AG09309 (cell line): ENCODE measurements around the gene KRTAP5-5.
"Not testable (repeated sequence)": the region's sequence is repeated elsewhere in the genome, so short reads cannot be mapped to it uniquely, and the experiment has no call there.

ENCODE experiments used
- DNase-seq: peaks from one replicate; pipeline ENCODE4 v3.0.0-alpha.2; 2010; ENCODE audit warnings: low read depth
- H3K4me3 ChIP-seq: 2 replicates; pipeline ENCODE4 v1.5.1; 2011; ENCODE audit warnings: mild to moderate bottlenecking, low read depth, low read length, moderate library complexity; ENCODE audit not compliant: control insufficient read depth
- CTCF ChIP-seq: IDR thresholded peaks from 2 replicates; pipeline ENCODE4 v1.5.1; 2011; ENCODE audit warnings: mild to moderate bottlenecking, low read depth, low read length, inconsistent platforms; ENCODE audit not compliant: insufficient read depth, control insufficient read depth; ENCODE audit errors: missing control alignments

The KRTAP5-5 gene

DNA sequence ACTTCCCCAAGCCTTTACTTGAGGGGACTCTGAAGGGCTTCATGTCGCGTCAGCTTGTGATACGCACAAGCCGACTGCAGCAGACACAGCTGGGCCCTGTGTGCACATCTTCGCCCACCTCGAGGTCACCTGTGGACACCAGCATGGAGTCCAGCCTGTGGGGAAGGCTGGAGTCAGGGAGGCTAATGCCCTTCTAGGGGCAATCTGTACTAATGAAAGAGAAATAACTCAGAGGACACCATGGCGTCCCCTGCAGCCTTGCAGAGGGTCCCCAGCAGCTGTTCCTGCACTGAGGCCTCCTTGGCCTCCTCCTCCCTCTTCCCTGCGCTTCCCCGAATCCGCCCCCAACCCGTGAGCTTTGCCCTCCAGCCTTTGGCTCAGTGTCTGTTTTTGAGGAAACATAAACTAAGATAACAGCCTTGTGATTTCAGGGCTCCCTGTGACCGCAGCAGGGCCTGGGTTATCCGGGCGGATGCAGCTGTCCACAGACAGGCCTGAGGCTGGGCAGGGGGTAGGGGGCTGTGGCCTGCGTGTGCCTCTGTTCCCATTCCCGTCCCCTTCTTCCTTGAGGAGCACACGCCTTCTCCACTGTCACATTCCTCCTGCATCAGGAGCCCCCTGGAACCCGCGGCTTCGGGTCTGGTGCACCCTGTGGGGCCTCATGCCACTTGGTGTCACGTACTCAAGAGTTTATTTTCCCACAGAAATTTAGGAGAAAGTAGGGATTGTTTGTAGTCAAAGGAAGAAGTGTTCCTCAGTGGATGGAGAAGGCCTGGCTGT lies 25.0 kb downstream of the KRTAP5-5 start:
- no peak for TF ChIP-seq CTCF
- H3K4me3 ChIP-seq, result no peak overlapping the region
- no peak for DNase-seq

DNA sequence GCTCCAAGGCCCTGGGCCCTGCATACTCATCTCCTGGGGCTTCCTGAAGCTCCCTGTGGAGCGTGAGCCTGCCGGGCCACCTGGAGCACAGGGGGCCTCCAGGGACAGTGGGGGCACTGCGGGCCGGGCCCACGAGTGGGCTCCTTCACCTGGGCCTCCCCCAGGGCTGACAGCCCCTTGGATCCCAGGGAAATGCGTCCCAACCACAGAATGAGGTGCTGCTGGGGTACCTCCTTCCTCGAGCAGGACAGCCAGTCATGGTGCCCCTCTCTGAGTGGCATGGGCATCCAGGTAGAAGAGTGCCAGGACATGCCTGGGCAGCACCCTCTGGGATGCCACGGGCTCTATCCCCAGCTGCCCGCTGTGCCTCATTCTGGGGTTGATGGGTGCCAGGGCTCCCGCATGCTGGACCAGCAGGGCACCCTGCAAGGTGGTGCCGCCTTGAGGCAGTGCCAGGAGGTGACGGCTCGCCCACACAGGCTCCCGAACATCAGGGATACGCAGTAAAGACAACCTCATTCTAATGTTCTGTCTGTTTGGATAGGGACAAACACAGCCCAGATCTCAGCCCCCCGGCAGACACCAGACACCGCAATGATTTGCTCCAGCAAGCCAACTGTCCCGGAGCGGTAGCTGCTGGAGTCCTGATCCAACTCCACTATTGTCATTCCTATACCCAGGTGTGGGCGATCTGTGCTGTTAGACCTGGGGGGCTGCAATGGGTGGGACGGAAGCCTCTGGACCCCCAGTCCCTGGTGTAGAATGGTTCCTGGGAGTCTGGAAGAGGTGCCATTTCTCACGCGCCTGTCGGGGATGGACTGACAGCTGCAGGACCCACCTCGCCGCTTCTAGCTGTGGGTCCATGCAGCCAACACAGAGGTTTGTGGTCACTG lies 25.8 kb downstream of the KRTAP5-5 start:
- DNase-seq, result no peak
- TF ChIP-seq CTCF, result no peak
- H3K4me3 ChIP-seq, result no peak overlapping the region

GRCh38 chr11:1656061-1656441 lies 26.5 kb downstream of the KRTAP5-5 start:
- TF ChIP-seq CTCF, result no peak
- H3K4me3 ChIP-seq, result no peak overlapping the region
- no peak for DNase-seq

- no peak for DNase-seq
- no peak overlapping the region for H3K4me3 ChIP-seq
- TF ChIP-seq CTCF, result no peak
Observed at GRCh38 chr11:1656670-1657069, 27.1 kb downstream of the KRTAP5-5 start.

DNA sequence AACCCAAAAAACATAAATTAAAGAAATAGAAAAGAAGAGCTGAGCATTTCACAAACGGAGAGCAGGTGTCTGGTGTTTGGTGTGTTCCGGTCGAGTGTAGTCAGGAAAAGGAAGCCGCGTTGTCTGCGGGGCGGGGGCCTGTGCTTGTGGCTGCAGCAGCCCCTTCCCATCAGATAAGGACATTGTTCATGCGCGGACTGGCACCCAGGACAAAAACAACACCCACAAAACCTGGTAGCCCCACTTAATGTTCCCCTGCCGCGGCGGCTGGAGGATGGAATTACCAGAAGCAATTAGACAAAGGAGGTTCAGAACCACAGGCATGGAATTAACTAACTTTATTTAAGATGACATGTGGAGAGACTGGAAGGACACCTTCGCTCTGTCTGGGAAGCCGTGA lies 29.9 kb downstream of the KRTAP5-5 start:
- no peak overlapping the region for H3K4me3 ChIP-seq
- DNase-seq, result no peak
- no peak for TF ChIP-seq CTCF

- TF ChIP-seq CTCF, result no peak
- H3K4me3 ChIP-seq, result no peak overlapping the region
- no peak for DNase-seq
Observed at GRCh38 chr11:1660111-1660867, 30.7 kb downstream of the KRTAP5-5 start.

DNA sequence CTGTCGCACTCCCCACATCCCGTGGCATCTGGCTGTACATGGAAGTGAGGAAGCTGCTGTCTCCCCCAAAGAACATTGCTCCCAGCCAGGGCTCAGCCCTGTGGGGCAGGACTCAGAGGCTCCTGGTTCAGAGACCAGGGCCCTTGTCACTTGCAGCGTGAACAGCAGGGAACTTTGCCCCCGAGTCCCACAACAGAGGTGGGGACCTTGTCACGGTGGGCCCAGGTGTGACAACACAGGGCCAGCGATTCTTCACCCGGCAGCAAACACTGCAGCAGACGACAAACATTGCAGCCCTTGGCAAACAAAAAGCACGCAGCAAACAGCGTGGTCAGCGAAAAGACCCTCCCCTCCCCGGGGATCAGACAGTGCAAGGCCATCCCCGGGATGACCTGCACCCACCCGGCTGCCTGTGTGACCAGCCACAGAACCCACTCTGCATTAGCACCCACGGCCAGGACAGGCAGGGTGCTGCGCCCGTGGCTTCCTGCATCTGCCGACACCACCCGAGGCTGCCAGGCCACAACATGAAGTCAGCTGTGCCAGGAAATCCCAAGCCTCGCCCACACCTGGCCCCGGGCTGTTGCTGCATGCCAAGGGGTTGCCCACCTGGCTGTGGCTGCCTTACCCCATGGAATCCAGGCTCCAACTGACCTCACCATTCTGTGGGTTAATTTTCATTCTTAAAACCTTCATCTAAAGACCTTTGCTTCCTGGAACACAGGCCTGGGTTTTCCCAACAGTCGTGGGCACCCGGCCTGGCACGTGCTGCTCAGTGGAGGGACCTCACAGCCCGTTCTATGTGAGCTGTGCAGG lies 32.1 kb downstream of the KRTAP5-5 start:
- DNase-seq, H3K4me3 ChIP-seq: not testable (repeated sequence)

DNA sequence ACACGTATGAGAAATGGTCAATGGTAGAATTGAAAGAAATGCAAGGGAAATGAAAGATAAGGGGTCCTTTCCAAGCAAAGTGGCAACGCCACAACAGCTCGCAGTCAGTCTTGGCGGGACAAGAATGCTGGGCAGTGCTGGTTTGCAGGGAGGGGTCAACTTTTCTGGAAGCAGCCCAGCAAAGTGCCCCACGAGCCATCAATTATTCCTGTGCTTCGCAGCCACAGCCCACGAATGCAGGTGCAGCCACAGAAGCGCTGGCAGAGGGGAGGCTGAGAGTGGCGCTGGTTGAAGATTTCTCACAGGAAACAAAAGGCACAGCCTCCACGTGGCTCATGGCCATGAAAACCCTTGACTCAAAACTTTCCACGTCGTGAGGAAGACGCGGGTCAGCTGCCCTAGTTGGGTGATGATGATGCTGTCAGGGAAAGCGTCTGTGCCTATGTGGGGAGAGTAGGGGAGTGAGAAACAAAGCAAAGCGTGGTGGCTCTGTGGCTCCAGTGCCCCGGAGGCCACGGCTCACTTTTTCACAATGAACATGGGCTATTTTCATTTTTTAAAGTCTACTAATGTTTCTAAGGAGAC lies 33.2 kb downstream of the KRTAP5-5 start:
- not testable (repeated sequence) for H3K4me3 ChIP-seq, DNase-seq
